Esophagus (tissue), 2 donors: ENCODE results near the gene AK8. TPM values are rescaled to one million over a fixed set of nuclear protein-coding genes. Genes with fewer than 3 reads are reported as not detected.

Experiments
- H3K27ac ChIP-seq, 2 donors: one replicate each; pipeline ENCODE4 v1.5.1; 2013; ENCODE audit warnings: low read depth in 2 of 2, mild to moderate bottlenecking in 2 of 2, inconsistent platforms in 1 of 2, low read length in 1 of 2, moderate library complexity in 1 of 2
- H3K27me3 ChIP-seq, 2 donors: one replicate each; pipeline ENCODE4 v1.6.1; 2013; ENCODE audit warnings: low read length in 2 of 2, control low read depth in 1 of 2, mild to moderate bottlenecking in 1 of 2; ENCODE audit not compliant: insufficient read depth in 2 of 2, control insufficient read depth in 1 of 2
- H3K36me3 ChIP-seq, 2 donors: one replicate each; pipeline ENCODE4 v1.6.1; 2013; ENCODE audit warnings: low read length in 1 of 2; ENCODE audit not compliant: control insufficient read depth in 2 of 2, insufficient read depth in 2 of 2
- H3K4me1 ChIP-seq, 2 donors: one replicate each; pipeline ENCODE4 v1.6.1; 2013; ENCODE audit warnings: low read length in 1 of 2; ENCODE audit not compliant: control insufficient read depth in 2 of 2, insufficient read depth in 2 of 2
- H3K4me3 ChIP-seq, 2 donors: one replicate each; pipeline ENCODE4 v1.5.1; 2013; ENCODE audit warnings: low read length in 2 of 2, mild to moderate bottlenecking in 2 of 2, low read depth in 1 of 2, moderate library complexity in 1 of 2
- H3K9me3 ChIP-seq, 2 donors: one replicate each; pipeline ENCODE4 v1.6.1; 2013; ENCODE audit warnings: mild to moderate bottlenecking in 2 of 2, low read depth in 1 of 2, low read length in 1 of 2, moderate library complexity in 1 of 2; ENCODE audit not compliant: control insufficient read depth in 2 of 2, insufficient read depth in 1 of 2
- WGBS, 2 donors: extraction: QIAGEN DNeasy Blood & Tissue Kit; methylation state at CpG; one replicate each; pipeline ENCODE4 v1.1.7; 2013; 5-methylcytosine and 5-hydroxymethylcytosine counted together
- polyA plus RNA-seq, 2 donors: library from polyadenylated mRNA; stranded (reverse); fragments of 200-250 nt; gene quantifications; one replicate each; pipeline ENCODE4 v1.2.3, GENCODE V29; 2013
- donor health status: healthy with polysubstance abuse.
- donor health status: Bipolar disorder and iron deficiency.

The AK8 gene
- polyA plus RNA-seq, 2 donors = 0.39 to 0.58 TPM

DNA sequence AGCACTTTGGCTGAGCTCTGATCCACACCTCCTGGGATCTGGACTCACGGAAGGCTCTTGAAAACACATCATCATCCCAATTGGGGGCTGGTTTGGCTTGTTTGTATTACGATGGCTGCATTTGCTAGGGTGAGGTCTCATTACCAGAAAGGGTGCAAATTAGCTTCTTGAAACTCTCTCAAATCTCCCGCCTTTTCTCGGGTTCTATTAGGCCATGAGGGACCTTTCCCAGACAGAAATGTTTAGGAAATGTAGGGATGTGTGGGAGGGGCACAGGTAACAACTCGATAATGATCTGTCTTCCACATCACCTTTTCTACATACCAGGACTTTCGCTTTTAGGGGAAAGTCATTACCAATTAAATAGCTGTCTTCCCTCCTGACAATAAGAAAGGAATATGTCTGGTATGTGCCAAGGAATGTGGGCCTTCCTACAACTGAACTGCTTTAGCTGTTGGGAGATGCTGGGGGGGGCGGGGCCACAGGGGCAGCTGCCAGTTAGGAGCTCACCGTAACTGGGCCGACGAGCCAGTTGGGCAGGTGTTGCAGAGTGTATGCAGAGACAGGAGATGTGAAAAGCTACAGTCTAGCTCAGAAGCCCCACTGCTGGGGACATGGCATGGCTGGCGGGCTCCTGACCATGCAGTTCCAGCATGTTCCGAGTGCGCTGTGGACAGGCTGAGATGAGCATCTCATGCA is 71.2 kb downstream of the AK8 start:
- H3K4me3 ChIP-seq = no peak overlapping the region
- WGBS, 2 donors = 55 to 57% methylated on average over 13 of the region's 13 CpGs
- H3K27me3 ChIP-seq = no peaks in the 10 kb centered on the region

GRCh38 chr9:132806306-132806705 is 71.8 kb downstream of the AK8 start:
- Histone ChIP-seq H3K4me3 (no peak overlapping the region), H3K9me3 (no peaks in the 10 kb centered on the region), H3K27me3 (no peaks in the 10 kb centered on the region), H3K27ac (no peak overlapping the region), H3K4me1 (no peaks in the 10 kb centered on the region), H3K36me3 (no peaks in the 10 kb centered on the region)
- 50% methylated on average over 9 of the region's 9 CpGs for WGBS, 2 donors

More for the DNA sequence above, 71.2 kb downstream of the AK8 start:
- no peaks in the 10 kb centered on the region for H3K36me3 ChIP-seq
- H3K4me1 ChIP-seq = no peaks in the 10 kb centered on the region
- H3K9me3 ChIP-seq = no peaks in the 10 kb centered on the region
- no peak overlapping the region for H3K27ac ChIP-seq

- H3K4me1 ChIP-seq = no peaks in the 10 kb centered on the region
- WGBS, 2 donors = 58 to 65% methylated on average over 20 of the region's 20 CpGs
- H3K36me3 ChIP-seq = no peaks in the 10 kb centered on the region
- H3K9me3 ChIP-seq = no peaks in the 10 kb centered on the region
- no peaks in the 10 kb centered on the region for H3K27me3 ChIP-seq
- no peak overlapping the region for H3K4me3 ChIP-seq
- H3K27ac ChIP-seq = no peak overlapping the region
Observed at GRCh38 chr9:132804576-132805295, 73.3 kb downstream of the AK8 start.

GRCh38 chr9:132802121-132802795 is 75.8 kb downstream of the AK8 start:
- WGBS, 2 donors = 55 to 62% methylated on average over 14 to 17 of the region's 17 CpGs
- Histone ChIP-seq H3K36me3 (no peaks in the 10 kb centered on the region), H3K27ac (no peak overlapping the region), H3K27me3 (no peaks in the 10 kb centered on the region), H3K9me3 (no peaks in the 10 kb centered on the region), H3K4me3 (no peak overlapping the region), H3K4me1 (peaks cover 0 to 4% of the 10 kb centered on the region in 2 donors)

DNA sequence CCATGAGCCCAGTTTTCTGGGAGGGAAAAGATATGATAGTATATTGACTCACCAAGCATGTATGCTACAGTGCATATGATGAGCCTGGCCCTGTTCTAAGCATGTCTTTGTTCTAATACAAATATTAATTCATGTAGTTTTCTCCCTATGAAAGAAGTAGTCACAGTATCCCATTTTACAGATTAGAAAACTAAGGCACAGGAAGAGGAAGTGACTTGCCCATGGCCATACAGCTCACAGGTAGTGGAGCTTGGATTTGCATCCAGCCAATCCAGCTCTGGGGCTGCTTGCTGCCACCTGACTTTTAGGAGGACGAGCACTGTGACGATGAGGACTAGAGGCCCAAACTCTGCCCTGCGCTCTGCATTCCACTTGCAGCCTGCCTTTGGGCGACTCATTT is 76.4 kb downstream of the AK8 start:
- H3K27ac ChIP-seq = no peak overlapping the region
- WGBS, 2 donors = 90 to 94% methylated on average over 4 of the region's 4 CpGs
- no peaks in the 10 kb centered on the region for H3K36me3 ChIP-seq
- no peaks in the 10 kb centered on the region for H3K27me3 ChIP-seq
- no peaks in the 10 kb centered on the region for H3K9me3 ChIP-seq
- H3K4me3 ChIP-seq = no peak overlapping the region
- H3K4me1 ChIP-seq = peaks cover 0 to 4% of the 10 kb centered on the region in 2 donors

DNA sequence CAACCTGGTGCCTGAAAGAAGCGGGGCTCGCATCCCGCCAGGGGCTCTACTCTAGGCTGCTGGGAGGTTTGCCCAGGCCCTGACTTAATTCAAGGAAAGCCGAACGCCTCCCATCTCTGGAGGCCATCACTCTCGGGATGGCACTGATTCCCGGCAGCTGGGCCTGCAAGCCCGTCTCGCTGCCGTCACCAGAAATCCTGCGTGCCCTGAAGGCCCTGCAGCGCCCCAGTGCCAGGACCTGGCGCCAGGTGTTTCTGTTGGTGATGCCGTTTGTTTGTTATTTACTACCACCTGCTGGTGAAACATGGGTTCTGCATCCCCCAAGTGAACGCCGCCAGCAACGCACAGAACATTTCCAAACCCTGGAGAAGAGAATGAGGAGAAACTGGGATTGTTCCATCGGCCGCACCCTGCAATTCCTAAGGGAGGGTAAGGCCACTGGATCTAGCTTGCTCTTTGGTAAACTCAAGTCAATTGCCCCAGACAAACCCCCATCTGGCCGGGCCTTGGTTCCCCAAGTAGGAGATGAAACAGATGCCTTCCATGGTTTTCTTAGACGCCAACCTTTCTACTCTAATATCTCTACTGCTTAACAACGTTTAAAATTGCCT is 77.9 kb downstream of the AK8 start:
- H3K36me3 ChIP-seq = no peaks in the 10 kb centered on the region
- no peaks in the 10 kb centered on the region for H3K27me3 ChIP-seq
- WGBS, 2 donors = 10 to 18% methylated on average over 22 of the region's 22 CpGs
- peaks cover 0 to 4% of the 10 kb centered on the region in 2 donors for H3K4me1 ChIP-seq
- H3K27ac ChIP-seq = no peak overlapping the region
- no peak overlapping the region for H3K4me3 ChIP-seq
- H3K9me3 ChIP-seq = no peaks in the 10 kb centered on the region

GRCh38 chr9:132798817-132799790 is 79.0 kb downstream of the AK8 start:
- Histone ChIP-seq H3K9me3 (no peaks in the 10 kb centered on the region), H3K4me1 (peaks cover 0 to 4% of the 10 kb centered on the region in 2 donors), H3K27me3 (no peaks in the 10 kb centered on the region), H3K4me3 (no peak overlapping the region), H3K27ac (no peak overlapping the region), H3K36me3 (no peaks in the 10 kb centered on the region)
- WGBS, 2 donors = 68 to 79% methylated on average over 27 of the region's 27 CpGs

GRCh38 chr9:132797861-132798659 is 80.0 kb downstream of the AK8 start:
- WGBS, 2 donors = 76 to 80% methylated on average over 15 of the region's 15 CpGs
- no peaks in the 10 kb centered on the region for H3K9me3 ChIP-seq
- H3K27me3 ChIP-seq = no peaks in the 10 kb centered on the region
- H3K27ac ChIP-seq = no peak overlapping the region
- no peaks in the 10 kb centered on the region for H3K36me3 ChIP-seq
- peaks cover 0 to 4% of the 10 kb centered on the region in 2 donors for H3K4me1 ChIP-seq
- H3K4me3 ChIP-seq = no peak overlapping the region
